HG02759 (cell line): ENCODE measurements around the gene YOD1.

ENCODE experiments used
- ATAC-seq: cut with Tn5 transposase; IDR thresholded peaks from one replicate; pipeline ENCODE4 v1.9.1; 2021; ENCODE audit warnings: mild to moderate bottlenecking, moderate library complexity; ENCODE audit not compliant: unreplicated experiment

YOD1 gene

GRCh38 chr1:207013321-207014085 lies 37.5 kb downstream of the YOD1 start:
- ATAC-seq: no peak

GRCh38 chr1:207010726-207011125 lies 40.3 kb downstream of the YOD1 start:
- no peak for ATAC-seq

DNA sequence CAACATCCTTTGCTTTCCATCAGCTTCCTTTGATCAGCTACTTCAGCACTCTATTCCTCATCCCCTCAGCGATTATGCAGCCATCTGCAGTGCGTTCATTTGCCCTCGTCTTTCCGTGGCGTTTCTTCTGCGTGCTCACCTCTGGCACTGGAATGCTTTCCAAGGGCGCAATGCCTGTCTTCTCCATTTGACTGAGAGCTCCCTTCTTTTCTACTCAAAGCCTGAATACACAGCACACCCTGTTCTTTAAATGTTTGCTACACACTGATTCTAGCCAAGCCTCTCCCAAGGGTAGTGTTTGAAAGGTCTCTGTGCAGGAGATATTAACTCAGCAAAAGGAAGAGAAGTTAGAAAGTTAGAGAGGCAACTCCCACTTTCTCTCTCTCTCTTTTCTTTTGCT lies 41.1 kb downstream of the YOD1 start:
- no peak for ATAC-seq

DNA sequence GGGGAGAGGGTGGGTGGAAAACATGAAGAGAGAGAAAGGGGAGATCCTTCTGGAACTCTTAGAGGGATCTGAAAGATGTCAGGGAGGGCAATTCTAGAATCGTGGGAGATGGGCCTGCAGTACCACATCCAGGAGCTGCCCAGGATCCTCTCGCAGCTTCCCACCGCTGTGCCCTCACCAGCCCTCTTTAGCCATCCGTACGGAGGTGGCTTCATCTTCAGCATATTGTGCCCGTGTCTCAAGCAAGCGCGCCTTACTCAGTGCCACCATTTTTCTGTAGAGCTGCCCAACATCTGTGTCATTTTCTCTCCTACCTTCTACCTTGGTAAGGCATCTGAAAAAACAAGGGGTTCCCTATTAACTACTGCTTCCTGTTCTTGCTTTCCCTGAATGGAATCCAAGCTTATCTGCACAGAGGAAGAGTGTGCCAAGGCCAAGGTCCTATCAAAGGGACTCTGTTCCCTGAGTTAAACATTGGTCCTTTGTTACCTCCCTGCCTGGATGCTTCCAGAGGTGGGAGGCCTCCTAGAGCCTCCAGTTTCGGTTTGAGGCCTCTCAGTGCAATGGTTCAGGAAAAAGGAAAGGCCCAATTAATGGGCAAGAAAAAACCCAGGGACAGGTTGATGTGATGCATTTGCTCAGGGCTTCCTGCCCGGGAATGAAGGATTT lies 41.7 kb downstream of the YOD1 start:
- no peak for ATAC-seq

GRCh38 chr1:207007352-207008033 lies 43.5 kb downstream of the YOD1 start:
- no peak for ATAC-seq

DNA sequence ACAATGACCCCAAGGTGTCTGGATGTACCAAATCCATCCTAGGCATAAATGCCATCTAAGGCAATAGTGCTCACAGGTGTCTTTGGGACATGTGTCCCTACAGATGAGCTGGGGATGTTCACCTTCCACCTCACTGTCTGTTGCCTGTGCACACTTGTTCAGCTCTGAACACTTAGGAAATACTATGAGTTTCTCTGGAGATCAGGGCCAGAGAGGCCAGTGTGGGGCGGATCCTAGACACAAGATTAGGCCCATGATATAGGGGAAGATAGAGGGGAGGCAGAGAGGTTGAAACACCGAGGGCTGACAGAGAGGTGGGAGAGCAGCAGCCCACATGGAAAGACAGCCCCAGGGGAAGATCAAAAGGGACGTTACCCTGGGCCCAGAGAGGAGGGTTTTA lies 44.1 kb downstream of the YOD1 start:
- no peak for ATAC-seq

GRCh38 chr1:207006083-207006482 lies 44.9 kb downstream of the YOD1 start:
- no peak for ATAC-seq

DNA sequence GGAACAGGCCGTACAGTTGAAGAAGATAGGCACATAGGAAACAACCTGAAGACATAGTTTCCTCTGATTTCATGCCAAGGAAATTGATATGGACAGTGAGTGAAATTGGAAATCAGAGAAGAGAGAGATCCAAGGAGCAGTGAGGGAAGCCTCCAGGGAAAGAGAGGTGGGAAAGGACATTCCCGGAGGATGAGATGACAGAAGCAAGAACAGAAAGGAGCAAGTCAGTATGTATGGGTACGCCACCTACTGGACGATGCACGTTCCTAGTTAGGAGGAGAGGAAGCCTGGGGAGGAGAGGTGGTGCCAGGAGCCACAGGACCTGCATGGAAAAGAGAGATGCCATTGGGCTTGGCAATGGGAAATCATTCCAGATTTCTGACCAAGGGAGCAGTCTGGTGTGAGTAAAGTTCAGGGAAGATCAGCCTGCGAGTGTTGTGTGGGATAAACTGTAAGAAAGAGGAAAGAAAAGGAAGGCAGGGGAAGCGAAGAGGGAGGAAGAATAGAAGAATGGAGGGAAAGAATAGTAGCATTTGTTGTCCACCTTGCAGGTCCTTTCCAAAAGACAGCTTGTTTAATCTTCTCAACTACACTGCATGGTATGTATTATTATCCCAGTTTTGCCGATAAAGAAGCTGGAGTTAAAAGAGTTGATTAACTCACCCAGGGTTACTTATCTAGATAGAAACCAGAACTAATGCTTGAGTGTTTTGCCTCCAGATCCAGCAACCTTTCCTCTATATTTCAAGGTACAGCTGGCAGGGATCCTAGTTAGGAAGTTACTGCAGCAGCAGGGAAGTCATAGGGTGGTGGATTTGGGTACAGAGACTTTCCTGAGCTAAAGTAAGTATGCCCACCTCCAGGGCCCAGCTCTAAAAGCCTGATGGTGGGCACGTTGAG lies 45.8 kb downstream of the YOD1 start:
- ATAC-seq: no peak

DNA sequence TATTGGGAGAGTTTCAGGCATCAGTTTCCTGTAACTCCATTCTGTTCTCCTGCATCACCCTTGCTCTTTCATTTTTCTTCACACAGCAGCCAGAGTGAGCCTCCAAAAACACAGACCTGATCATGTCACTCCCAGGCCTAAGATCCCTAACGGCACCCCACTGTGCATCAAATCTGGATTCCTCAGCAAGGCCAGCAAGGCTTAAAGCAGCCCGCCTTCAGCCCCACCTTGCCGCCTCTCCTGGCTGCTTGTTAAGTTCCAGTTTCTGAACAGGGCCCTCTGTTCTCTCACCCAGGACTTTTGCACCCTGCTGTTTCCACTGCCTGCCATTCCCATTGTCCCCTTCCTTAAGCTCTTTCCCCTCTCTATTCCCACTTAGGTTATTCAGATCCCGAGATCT lies 47.8 kb downstream of the YOD1 start:
- ATAC-seq: no peak

DNA sequence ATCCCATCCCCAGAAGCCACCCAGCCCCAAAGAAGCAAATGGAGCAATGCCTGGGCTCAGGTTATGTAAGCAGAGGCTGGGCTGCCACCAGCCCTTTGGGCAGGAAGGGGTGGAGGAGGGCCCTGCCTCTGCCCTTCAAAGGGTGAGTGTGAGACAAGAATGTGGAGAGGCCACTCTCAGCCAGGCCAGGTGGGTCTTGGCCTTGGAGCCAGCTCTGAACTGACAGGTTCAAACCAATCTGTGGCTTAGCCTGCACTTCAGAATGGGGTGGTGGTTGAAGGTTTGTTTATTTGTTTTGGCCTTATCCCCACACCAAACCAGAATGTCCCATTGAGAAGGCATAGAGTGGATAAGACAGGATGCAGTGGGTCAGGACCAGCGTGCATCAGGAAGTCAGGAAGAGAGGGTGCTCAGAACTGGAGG lies 48.3 kb downstream of the YOD1 start:
- no peak for ATAC-seq

- ATAC-seq: no peak
Measured at GRCh38 chr1:207001492-207002245, 49.3 kb downstream of the YOD1 start.

DNA sequence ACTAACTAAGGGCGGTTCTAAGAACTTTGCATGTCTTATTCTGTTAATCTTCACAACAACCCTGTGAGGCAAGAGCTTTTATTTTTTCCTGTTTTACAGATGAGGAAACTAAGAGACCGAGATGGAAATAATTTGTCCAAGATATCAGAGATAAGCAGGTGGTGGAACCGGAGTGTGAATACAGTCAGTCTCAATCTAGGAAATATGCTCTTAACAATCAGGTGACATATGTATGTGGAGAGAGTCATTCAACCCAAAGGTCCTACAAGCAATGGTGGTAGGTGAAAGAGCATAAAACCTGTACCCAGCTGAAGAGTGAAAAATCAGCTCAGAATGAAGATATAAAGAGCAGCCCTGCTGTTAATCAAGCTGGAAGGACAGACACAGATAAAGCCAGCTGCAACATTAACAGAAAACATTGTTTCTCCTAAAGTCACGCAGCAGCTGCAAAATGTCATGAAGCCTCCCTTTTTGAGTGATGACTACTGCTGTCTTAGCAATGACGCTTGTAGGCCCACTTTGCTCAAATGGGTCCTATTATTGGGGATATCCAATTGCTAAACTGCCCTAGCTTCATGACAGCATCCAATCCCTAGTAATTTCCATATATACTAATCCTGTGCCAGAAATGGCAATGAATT lies 50.2 kb downstream of the YOD1 start:
- ATAC-seq: no peak

DNA sequence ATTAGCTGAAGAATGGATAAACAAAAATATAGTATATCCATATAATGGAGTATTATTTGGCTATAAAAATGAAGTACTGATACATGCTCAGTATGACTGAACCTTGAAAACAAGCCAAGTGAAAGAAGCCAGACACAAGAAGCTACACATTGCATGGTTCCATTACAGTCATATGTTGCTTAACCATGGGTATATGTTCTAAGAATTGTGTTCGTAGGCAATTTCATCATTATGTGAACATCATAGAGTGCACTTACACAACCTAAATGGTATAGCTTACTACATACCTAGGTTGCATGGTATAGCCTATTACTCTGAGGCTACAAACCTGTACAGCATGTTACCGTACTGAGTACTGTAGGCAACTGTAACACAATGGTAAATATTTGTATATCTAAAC lies 52.2 kb downstream of the YOD1 start:
- no peak for ATAC-seq
